Breast epithelium (tissue), 4 donors: ENCODE measurements around the gene DDR2. TPM values are rescaled to one million over a fixed set of nuclear protein-coding genes. Genes with fewer than 3 reads are reported as not detected.
A peak's percentile ranks its signal among the peaks of the same experiment; 100 is the strongest.

Source experiments
- DNase-seq, 2 donors: peaks; one replicate each; pipeline ENCODE4 v3.0.0-alpha.2; 2019; ENCODE audit warnings: low spot score in 2 of 2
- H3K27ac ChIP-seq, 2 donors: fragments of 200-600 bp; sonication (generic) in 1 of 2; one replicate each; pipeline ENCODE4 v1.5.1; 2016 to 2019; ENCODE audit warnings: mild to moderate bottlenecking in 1 of 2
- H3K27me3 ChIP-seq, 2 donors: fragments of 200-600 bp; sonication (generic) in 1 of 2; one replicate each; pipeline versions ENCODE4 v1.5.1 to v1.6.0; 2017 to 2019; ENCODE audit warnings: control low read depth in 1 of 2, mild to moderate bottlenecking in 1 of 2
- H3K36me3 ChIP-seq: fragments of 200-600 bp; one replicate; pipeline ENCODE4 v1.5.1; 2019
- H3K4me1 ChIP-seq, 2 donors: fragments of 200-600 bp; sonication (generic); one replicate each; pipeline ENCODE4 v1.5.1; 2016 to 2019; ENCODE audit warnings: control low read depth in 1 of 2
- H3K4me3 ChIP-seq, 3 donors: fragments of 200-600 bp; sonication (generic); 1 replicate in 2 of 3; 2 replicates in 1 of 3; pipeline ENCODE4 v1.5.1; 2016 to 2019; ENCODE audit warnings: mild to moderate bottlenecking in 3 of 3, moderate library complexity in 2 of 3
- H3K9me3 ChIP-seq, 2 donors: fragments of 200-600 bp; sonication (generic) in 1 of 2; one replicate each; pipeline ENCODE4 v1.5.1; 2016 to 2019; ENCODE audit warnings: control low read depth in 1 of 2
- CTCF ChIP-seq, 3 donors: fragments of 450-650 bp; IDR thresholded peaks; one replicate each; pipeline ENCODE4 v1.5.1; 2016 to 2017; ENCODE audit warnings: antibody characterized with exemption in 3 of 3, mild to moderate bottlenecking in 3 of 3, moderate library complexity in 3 of 3
- POLR2A ChIP-seq: fragments of 450-650 bp; IDR thresholded peaks from one replicate; pipeline ENCODE4 v1.6.1; 2016; ENCODE audit warnings: antibody characterized with exemption, mild to moderate bottlenecking, moderate library complexity
- POLR2AphosphoS5 ChIP-seq, 3 donors: sonication (generic); formaldehyde crosslinking; IDR thresholded peaks; one replicate each; pipeline ENCODE4 v1.6.1; 2017; ENCODE audit warnings: antibody characterized with exemption in 3 of 3
- intact Hi-C: fragments of 100-400 bp; cut with DNase I; formaldehyde crosslinking; loops from one replicate; pipeline ENCODE4 v1.15.1; 2023; ENCODE audit warnings: low total_unique reads
- total RNA-seq, 3 donors: library from RNA; depleted of rRNA; stranded (reverse); fragments of >200 nt; gene quantifications; one replicate each; pipeline ENCODE4 v1.1.0, GENCODE V29; 2016

DDR2 gene
- total RNA-seq, 3 donors from 2014 or later = 41.9 to 238 (median 47.2) TPM

GRCh38 chr1:162696286-162696862, 64.1 kb downstream of the DDR2 start:
- intact Hi-C loops = no loop called here
- Histone ChIP-seq H3K4me1 (peaks cover 10 to 11% of the 10 kb centered on the region in 2 donors), H3K27ac (peak overlapping the region; percentile 63 to 81), H3K36me3 (no peaks in the 10 kb centered on the region), H3K27me3 (no peaks in the 10 kb centered on the region), H3K9me3 (no peaks in the 10 kb centered on the region), H3K4me3 (no peak overlapping the region)
- DNase-seq = peak; percentile 53 to 58
- TF ChIP-seq POLR2AphosphoS5 (IDR thresholded peaks at IDR 0.05) = peak; percentile 27 to 67 (median 51)
- no peak for TF ChIP-seq CTCF (IDR thresholded peaks at IDR 0.05)

- no peak for DNase-seq
- H3K36me3 ChIP-seq = no peaks in the 10 kb centered on the region
- H3K27me3 ChIP-seq = no peaks in the 10 kb centered on the region
- no peak overlapping the region for H3K4me3 ChIP-seq
- no peaks in the 10 kb centered on the region for H3K9me3 ChIP-seq
- no peak overlapping the region for H3K27ac ChIP-seq
- intact Hi-C loops = no loop called here
- H3K4me1 ChIP-seq = peaks cover 4 to 11% of the 10 kb centered on the region in 2 donors
- TF ChIP-seq POLR2AphosphoS5 (IDR thresholded peaks at IDR 0.05) = no peak
- TF ChIP-seq CTCF (IDR thresholded peaks at IDR 0.05) = no peak
- TF ChIP-seq POLR2A = no peak
Observed at GRCh38 chr1:162697140-162697895, 65.1 kb downstream of the DDR2 start.

- intact Hi-C loops = no loop called here
- DNase-seq = no peak
- H3K4me1 ChIP-seq = peaks cover 4 to 11% of the 10 kb centered on the region in 2 donors
- TF ChIP-seq CTCF (IDR thresholded peaks at IDR 0.05) (peak in 1 of 3 donors; percentile 15), POLR2AphosphoS5 (IDR thresholded peaks at IDR 0.05) (no peak)
- H3K27ac ChIP-seq = no peak overlapping the region
- H3K4me3 ChIP-seq = no peak overlapping the region
- no peaks in the 10 kb centered on the region for H3K27me3 ChIP-seq
- no peaks in the 10 kb centered on the region for H3K36me3 ChIP-seq
- no peaks in the 10 kb centered on the region for H3K9me3 ChIP-seq
Observed at GRCh38 chr1:162699366-162699765, 67.1 kb downstream of the DDR2 start.

GRCh38 chr1:162700131-162700530, 67.9 kb downstream of the DDR2 start:
- TF ChIP-seq POLR2AphosphoS5 (IDR thresholded peaks at IDR 0.05) (no peak), CTCF (IDR thresholded peaks at IDR 0.05) (no peak), POLR2A (no peak)
- H3K27ac ChIP-seq = no peak overlapping the region

GRCh38 chr1:162701286-162701685, 69.0 kb downstream of the DDR2 start:
- no peak overlapping the region for H3K4me3 ChIP-seq
- H3K36me3 ChIP-seq = no peaks in the 10 kb centered on the region
- intact Hi-C loops = no loop called here
- DNase-seq = no peak
- no peak overlapping the region for H3K27ac ChIP-seq
- no peaks in the 10 kb centered on the region for H3K9me3 ChIP-seq
- TF ChIP-seq POLR2AphosphoS5 (IDR thresholded peaks at IDR 0.05) (no peak), POLR2A (no peak), CTCF (IDR thresholded peaks at IDR 0.05) (no peak)
- no peaks in the 10 kb centered on the region for H3K27me3 ChIP-seq
- peaks cover 4 to 5% of the 10 kb centered on the region in 2 donors for H3K4me1 ChIP-seq

More at GRCh38 chr1:162700131-162700530, 67.9 kb downstream of the DDR2 start:
- no peak for DNase-seq
- Histone ChIP-seq H3K27me3 (no peaks in the 10 kb centered on the region), H3K9me3 (no peaks in the 10 kb centered on the region), H3K36me3 (no peaks in the 10 kb centered on the region), H3K4me3 (no peak overlapping the region), H3K4me1 (peaks cover 4 to 11% of the 10 kb centered on the region in 2 donors)
- intact Hi-C loops = no loop called here
